ENCODE data around the gene ZFP1. TPM values are rescaled to one million over a fixed set of nuclear protein-coding genes. Genes with fewer than 3 reads are reported as not detected.

ZFP1 gene
- total and polyA plus RNA-seq, 2 experiments from 2014 or later = 4.8 to 12.5 TPM

DNA sequence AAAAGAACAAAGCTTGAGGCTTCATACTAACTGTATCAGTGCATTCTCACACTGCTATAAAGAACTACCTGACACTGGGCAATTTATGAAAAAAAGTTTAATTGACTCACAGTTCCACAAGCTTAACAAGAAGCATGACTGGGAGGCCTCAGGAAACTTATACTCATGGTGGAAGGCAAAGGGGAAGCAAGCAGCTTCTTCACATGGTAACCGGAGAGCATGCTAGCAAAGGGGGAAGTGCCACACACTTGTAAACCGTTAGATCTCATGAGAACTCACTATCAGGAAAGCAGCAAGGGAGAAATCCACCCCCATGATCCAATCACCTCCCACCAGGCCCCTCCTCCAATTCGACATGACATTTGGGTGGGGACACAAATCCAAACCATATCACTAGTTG lies 33.3 kb downstream of the ZFP1 start:
- Histone ChIP-seq H3K36me3 (ENCODE audit: insufficient read depth) (peaks cover 3% of the 10 kb centered on the region; the same call in 1 of the 2 replicates), H3K27me3 (ENCODE audit: insufficient read depth) (no peaks in the 10 kb centered on the region), H2AFZ (0 out of 2 replicates have a peak overlapping the region, but pooled peaks have one; percentile 6), H3K4me2 (no peak overlapping the region), H3K27ac (ENCODE audit: low read depth) (no peak overlapping the region), H4K20me1 (replicated peaks; ENCODE audit: insufficient read depth) (no peaks in the 10 kb centered on the region), H3F3A (replicated peaks; ENCODE audit: low read depth) (no peaks in the 10 kb centered on the region), H3K79me2 (replicated peaks; ENCODE audit: insufficient read depth) (no peaks in the 10 kb centered on the region), H3K9me2 (ENCODE audit: insufficient read depth) (no peaks in the 10 kb centered on the region), H3K4me1 (ENCODE audit: insufficient read depth) (no peaks in the 10 kb centered on the region), H3K4me3 (no peak overlapping the region)
- no peak overlapping the region for H3K27ac Mint-ChIP-seq
- H3K9me3 Mint-ChIP-seq = peaks cover 4% of the 10 kb centered on the region
- TF ChIP-seq NANOG (IDR thresholded peaks at IDR 0.05; ENCODE audit: borderline replicate concordance) (no peak), EZH2phosphoT487 (IDR thresholded peaks at IDR 0.05; ENCODE audit: unreplicated experiment) (no peak), JUNB (IDR thresholded peaks at IDR 0.05; ENCODE audit: unreplicated experiment) (no peak), POLR2AphosphoS5 (IDR thresholded peaks at IDR 0.05; ENCODE audit: low read depth) (no peak), STAT1 (IDR thresholded peaks at IDR 0.05; ENCODE audit: unreplicated experiment) (no peak), ZNF114 (CRISPR knock-in tag; IDR thresholded peaks at IDR 0.05) (no peak), REST (IDR thresholded peaks at IDR 0.05; ENCODE audit: unreplicated experiment) (no peak), ZNF331 (CRISPR knock-in tag; IDR thresholded peaks at IDR 0.05; ENCODE audit: low read depth) (no peak), EZH2 (IDR thresholded peaks at IDR 0.05; ENCODE audit: low read depth, unreplicated experiment) (no peak), CREB1 (CRISPR knock-in tag; IDR thresholded peaks at IDR 0.05; ENCODE audit: low read depth) (no peak)
- TF ChIP-seq, protein P1, sequence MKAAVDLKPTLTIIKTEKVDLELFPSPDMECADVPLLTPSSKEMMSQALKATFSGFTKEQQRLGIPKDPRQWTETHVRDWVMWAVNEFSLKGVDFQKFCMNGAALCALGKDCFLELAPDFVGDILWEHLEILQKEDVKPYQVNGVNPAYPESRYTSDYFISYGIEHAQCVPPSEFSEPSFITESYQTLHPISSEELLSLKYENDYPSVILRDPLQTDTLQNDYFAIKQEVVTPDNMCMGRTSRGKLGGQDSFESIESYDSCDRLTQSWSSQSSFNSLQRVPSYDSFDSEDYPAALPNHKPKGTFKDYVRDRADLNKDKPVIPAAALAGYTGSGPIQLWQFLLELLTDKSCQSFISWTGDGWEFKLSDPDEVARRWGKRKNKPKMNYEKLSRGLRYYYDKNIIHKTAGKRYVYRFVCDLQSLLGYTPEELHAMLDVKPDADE (IDR thresholded peaks at IDR 0.05) = no peak
- TF ChIP-seq, protein P2, sequence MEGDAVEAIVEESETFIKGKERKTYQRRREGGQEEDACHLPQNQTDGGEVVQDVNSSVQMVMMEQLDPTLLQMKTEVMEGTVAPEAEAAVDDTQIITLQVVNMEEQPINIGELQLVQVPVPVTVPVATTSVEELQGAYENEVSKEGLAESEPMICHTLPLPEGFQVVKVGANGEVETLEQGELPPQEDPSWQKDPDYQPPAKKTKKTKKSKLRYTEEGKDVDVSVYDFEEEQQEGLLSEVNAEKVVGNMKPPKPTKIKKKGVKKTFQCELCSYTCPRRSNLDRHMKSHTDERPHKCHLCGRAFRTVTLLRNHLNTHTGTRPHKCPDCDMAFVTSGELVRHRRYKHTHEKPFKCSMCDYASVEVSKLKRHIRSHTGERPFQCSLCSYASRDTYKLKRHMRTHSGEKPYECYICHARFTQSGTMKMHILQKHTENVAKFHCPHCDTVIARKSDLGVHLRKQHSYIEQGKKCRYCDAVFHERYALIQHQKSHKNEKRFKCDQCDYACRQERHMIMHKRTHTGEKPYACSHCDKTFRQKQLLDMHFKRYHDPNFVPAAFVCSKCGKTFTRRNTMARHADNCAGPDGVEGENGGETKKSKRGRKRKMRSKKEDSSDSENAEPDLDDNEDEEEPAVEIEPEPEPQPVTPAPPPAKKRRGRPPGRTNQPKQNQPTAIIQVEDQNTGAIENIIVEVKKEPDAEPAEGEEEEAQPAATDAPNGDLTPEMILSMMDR (conservative IDR thresholded peaks at IDR 0.05; ENCODE audit: low read depth in 2 of 2) = no peak
- TF ChIP-seq, protein P3, sequence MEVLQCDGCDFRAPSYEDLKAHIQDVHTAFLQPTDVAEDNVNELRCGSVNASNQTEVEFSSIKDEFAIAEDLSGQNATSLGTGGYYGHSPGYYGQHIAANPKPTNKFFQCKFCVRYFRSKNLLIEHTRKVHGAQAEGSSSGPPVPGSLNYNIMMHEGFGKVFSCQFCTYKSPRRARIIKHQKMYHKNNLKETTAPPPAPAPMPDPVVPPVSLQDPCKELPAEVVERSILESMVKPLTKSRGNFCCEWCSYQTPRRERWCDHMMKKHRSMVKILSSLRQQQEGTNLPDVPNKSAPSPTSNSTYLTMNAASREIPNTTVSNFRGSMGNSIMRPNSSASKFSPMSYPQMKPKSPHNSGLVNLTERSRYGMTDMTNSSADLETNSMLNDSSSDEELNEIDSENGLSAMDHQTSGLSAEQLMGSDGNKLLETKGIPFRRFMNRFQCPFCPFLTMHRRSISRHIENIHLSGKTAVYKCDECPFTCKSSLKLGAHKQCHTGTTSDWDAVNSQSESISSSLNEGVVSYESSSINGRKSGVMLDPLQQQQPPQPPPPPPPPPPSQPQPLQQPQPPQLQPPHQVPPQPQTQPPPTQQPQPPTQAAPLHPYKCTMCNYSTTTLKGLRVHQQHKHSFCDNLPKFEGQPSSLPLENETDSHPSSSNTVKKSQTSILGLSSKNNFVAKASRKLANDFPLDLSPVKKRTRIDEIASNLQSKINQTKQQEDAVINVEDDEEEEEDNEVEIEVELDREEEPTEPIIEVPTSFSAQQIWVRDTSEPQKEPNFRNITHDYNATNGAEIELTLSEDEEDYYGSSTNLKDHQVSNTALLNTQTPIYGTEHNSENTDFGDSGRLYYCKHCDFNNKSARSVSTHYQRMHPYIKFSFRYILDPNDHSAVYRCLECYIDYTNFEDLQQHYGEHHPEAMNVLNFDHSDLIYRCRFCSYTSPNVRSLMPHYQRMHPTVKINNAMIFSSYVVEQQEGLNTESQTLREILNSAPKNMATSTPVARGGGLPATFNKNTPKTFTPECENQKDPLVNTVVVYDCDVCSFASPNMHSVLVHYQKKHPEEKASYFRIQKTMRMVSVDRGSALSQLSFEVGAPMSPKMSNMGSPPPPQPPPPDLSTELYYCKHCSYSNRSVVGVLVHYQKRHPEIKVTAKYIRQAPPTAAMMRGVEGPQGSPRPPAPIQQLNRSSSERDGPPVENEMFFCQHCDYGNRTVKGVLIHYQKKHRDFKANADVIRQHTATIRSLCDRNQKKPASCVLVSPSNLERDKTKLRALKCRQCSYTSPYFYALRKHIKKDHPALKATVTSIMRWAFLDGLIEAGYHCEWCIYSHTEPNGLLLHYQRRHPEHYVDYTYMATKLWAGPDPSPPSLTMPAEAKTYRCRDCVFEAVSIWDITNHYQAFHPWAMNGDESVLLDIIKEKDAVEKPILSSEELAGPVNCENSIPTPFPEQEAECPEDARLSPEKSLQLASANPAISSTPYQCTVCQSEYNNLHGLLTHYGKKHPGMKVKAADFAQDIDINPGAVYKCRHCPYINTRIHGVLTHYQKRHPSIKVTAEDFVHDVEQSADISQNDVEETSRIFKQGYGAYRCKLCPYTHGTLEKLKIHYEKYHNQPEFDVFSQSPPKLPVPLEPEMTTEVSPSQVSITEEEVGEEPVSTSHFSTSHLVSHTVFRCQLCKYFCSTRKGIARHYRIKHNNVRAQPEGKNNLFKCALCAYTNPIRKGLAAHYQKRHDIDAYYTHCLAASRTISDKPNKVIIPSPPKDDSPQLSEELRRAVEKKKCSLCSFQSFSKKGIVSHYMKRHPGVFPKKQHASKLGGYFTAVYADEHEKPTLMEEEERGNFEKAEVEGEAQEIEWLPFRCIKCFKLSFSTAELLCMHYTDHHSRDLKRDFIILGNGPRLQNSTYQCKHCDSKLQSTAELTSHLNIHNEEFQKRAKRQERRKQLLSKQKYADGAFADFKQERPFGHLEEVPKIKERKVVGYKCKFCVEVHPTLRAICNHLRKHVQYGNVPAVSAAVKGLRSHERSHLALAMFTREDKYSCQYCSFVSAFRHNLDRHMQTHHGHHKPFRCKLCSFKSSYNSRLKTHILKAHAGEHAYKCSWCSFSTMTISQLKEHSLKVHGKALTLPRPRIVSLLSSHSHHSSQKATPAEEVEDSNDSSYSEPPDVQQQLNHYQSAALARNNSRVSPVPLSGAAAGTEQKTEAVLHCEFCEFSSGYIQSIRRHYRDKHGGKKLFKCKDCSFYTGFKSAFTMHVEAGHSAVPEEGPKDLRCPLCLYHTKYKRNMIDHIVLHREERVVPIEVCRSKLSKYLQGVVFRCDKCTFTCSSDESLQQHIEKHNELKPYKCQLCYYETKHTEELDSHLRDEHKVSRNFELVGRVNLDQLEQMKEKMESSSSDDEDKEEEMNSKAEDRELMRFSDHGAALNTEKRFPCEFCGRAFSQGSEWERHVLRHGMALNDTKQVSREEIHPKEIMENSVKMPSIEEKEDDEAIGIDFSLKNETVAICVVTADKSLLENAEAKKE (CRISPR knock-in tag; IDR thresholded peaks at IDR 0.05) = no peak
- ATAC-seq (no peak), DNase-seq (ENCODE audit: low spot score) (no peak)
- H3K36me3 Mint-ChIP-seq (ENCODE audit: low read depth) = no peaks in the 10 kb centered on the region
- H3K4me1 Mint-ChIP-seq = no peaks in the 10 kb centered on the region
- H3K27me3 Mint-ChIP-seq (ENCODE audit: insufficient read depth, low read depth, poor library complexity) = peaks cover 6% of the 10 kb centered on the region
- H3K4me3 Mint-ChIP-seq = no peak overlapping the region
